HG02678 (cell line): ENCODE results near the gene RPL10.

Source experiments
- ATAC-seq: cut with Tn5 transposase; IDR thresholded peaks from one replicate; pipeline ENCODE4 v1.9.1; 2021; ENCODE audit warnings: mild to moderate bottlenecking, moderate library complexity; ENCODE audit not compliant: unreplicated experiment

The RPL10 gene

DNA sequence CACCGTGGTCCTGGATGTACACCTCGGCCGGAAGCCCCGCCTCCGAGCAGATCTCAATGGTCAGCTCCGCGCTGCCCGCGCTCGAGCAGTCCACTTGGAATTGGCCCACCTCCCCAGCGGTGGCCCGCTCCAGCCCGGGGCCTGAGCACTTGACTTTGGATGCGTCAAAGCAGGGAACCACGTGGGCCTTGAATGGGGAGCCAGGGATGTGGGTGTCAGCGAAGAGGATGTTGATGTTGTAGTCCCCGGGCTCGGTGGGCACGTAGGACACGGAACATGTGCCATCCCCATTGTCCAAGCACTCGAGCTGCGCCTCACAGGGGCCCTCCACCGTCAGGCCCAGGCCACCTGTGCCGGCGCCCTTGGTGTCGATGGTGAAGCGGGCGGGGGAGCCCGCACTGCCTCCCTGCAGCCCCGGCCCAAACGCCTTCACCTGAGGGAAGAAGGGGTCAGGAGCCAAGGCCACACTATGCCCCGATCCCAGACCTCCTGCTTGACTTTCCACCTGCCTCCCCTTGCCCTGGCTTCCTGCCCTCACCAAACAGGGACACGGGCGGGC is 37.9 kb upstream of the RPL10 start:
- no peak for ATAC-seq

DNA sequence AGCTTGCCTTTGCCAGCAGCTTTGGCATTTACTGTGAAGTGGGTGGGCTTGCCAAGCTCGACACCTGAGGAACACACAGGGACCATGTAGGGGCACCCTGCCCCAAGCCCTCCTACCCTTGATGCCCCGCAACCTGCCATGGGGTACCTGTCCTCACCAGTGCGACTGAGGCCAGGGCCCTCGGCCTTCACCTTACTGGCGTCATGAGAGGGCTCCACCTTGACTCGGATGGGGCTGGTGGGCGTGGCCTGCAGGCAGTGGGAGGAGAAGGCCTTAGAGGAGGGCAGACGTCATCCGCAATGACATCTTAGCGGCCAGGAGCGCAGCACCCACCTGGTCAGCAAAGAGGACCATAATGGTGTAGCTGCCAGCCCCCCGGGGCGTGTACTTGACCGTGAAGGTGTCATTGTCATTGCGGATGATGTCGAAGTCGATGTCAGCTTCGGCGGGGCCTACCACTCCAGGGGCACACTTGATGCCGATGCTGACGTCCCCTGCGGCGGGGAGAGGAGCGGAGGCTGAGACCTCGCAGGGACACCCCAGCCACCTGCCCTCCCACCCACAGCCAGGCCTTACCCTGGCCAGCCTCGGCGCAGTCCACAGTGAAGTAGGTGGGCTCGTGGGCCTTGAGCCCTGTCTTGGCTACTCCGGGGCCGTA is 36.0 kb upstream of the RPL10 start:
- no peak for ATAC-seq

GRCh38 chrX:154363706-154364439 is 34.3 kb upstream of the RPL10 start:
- no peak for ATAC-seq

GRCh38 chrX:154365052-154365600 is 33.1 kb upstream of the RPL10 start:
- no peak for ATAC-seq

DNA sequence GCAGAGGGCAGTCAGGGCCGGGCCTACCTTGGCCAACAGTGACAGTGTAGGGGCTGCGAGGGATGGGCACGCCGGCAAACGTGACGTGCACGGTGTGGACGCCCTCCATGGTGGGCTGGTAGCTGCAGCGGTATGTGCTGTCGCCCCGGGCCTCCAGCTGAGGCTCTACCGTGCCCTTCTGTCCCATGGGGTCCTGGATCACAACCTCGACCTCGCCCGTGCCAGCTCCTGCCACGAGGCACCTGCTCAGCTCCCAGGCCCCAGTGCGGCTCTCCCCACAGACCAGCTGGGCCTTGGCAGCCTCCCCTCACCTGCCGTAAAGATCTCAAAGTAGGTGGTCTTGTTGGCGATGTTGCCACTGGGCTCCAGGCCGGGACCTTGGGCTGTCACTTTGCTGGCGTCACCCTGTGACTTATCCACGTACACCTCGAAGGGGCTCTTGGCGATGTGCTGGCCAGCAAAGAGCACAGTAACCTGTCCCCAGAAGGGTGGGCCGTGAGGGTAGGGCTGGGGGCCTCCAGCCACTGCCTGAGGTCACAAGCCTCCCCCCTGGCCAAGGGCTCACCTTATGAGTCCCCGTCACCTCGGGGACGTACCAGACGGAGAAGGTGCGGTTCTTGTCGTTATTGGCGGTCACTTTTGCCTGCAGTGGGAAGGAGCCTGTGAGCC is 32.0 kb upstream of the RPL10 start:
- ATAC-seq, result no peak

GRCh38 chrX:154366666-154367055 is 31.5 kb upstream of the RPL10 start:
- no peak for ATAC-seq

- no peak for ATAC-seq
These were observed 30.5 kb upstream of the RPL10 start for GRCh38 chrX:154367474-154368308.

GRCh38 chrX:154368630-154369448 is 29.3 kb upstream of the RPL10 start:
- ATAC-seq, result peak; percentile 32

DNA sequence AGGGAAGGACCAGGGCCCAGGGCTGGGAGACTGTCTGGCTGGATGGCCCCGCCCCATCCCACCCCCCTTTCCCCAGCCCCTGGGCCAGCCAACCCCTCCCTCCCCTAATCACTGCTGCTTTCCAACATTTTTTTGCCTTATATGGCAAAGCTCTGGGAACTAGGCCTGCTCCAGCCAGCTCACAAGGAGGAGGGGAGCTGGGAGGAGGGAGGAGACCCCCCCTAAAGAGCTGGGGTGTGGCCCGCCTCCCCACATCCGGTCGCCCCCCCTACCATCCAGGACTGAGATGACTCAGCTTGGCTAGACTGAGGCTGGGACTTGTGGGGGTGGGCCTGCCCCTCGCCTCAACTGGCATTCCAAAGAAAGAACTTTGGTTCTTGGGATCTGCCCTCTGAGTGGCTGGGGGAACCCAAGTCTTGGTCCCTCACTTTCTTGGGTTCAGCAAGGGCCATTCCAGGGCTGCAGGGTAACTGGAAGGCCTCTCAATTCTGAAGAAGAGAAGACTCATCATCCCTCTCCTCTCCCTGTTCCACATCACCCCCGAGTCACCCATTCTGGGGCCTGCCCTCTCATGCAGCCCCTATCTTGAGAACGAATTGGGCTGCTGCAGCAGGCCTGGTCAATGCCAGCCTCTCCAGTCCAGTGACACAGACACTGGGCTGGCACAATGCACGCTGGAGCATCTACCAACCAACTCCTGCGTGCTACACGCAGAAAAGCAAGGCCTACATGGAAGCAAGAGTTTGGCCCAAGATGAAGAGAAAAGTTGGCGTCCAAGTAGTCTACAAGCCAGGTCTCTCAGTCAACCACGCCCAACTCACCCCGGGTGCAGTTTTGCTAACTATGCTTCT is 28.5 kb upstream of the RPL10 start:
- ATAC-seq, result no peak

DNA sequence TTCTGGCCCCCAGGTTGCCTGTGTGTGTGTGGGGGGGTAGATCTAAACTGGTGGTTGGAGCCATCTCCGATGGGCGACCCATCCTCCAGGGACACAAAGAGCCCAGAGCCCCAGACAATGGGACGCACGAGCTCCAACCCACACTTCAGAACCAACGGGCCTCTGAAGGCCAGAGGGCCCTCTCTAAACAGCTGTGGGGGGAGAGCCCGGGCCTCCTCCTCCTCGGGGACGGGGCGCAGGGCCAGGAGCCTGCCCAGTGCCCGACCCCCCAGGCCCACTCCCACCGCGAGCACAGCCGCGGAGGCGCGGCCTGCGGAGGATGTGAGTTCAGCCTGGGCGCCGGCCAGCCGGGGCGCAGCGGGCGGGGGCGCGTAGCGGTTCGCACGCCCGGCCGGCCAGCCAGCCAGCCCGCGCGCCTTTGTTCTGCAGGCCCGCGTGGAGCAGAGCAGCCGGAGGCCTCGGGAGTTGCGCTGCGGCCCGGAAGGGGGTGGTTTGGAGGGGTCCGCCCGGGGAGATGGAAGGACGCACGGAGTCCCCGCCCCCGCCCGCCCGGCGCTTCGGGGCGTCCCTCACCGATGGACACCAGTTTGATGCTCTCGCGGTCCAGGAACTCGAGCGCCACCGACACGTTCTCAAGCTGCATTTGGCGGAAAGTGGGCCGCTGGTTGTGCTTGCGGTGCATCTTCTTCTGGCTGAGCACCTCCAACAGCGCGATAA is 27.7 kb upstream of the RPL10 start:
- no peak for ATAC-seq

DNA sequence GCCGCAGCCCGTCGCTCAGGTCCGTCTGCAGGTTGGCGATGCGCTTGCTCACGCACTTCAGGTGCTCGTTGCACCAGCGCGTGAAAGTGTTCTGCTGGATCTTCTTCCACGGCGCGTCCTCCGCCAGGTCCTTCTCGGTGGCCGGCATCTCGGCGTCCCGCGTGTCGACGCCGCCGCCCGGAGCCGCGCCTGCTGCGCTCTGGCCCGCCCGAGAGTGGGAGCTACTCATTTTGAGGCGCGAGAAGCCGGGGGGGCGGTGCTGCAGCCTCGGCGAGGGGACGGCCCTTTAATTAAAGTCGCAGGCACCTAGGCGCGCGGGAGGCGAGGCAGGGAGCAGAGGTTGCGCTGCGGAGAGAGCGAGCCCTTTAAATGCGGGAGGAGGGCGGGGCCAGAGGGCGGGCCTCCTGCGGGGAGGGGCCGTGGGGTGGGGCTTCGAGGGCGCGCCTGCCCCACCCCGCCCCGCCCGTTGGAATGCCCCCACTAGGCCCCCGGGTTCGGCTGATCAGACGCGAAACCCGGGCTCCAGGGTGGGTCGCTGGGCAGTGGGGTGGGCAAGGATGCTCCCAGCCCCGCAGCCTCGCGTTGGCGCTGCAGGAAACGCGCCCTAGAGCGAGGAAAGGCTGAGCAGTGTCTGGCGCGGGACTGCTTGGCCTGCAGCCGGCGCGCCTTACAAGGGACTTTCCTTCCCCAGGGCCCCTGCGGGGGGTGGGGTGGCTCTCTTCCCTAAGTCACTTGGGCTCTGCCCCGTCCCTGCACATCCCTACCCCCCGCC is 27.0 kb upstream of the RPL10 start:
- ATAC-seq, result peak; percentile 64

GRCh38 chrX:154371789-154372300 is 26.3 kb upstream of the RPL10 start:
- ATAC-seq, result peak; percentile 12

GRCh38 chrX:154372612-154373022 is 25.6 kb upstream of the RPL10 start:
- ATAC-seq, result no peak

GRCh38 chrX:154373340-154374306 is 24.6 kb upstream of the RPL10 start:
- ATAC-seq, result no peak

GRCh38 chrX:154374313-154375155 is 23.6 kb upstream of the RPL10 start, which contains the start of gene FLNA:
Gene FLNA (minus strand): TSS chrX:154374634. CDS start chrX:154371245, 3,389 bp downstream.
- ATAC-seq, result no peak
